HG02981 (cell line): Measurements from ENCODE around the gene WNT9B.
"Not testable (repeated sequence)": the region's sequence is repeated elsewhere in the genome, so short reads cannot be mapped to it uniquely, and the experiment has no call there.

Experiments used
- ATAC-seq: cut with Tn5 transposase; IDR thresholded peaks from one replicate; pipeline ENCODE4 v1.9.1; 2021; ENCODE audit warnings: mild to moderate bottlenecking, moderate library complexity; ENCODE audit not compliant: unreplicated experiment

Gene WNT9B

GRCh38 chr17:46903762-46904672 lies 52.6 kb downstream of the WNT9B start:
- ATAC-seq: no peak

DNA sequence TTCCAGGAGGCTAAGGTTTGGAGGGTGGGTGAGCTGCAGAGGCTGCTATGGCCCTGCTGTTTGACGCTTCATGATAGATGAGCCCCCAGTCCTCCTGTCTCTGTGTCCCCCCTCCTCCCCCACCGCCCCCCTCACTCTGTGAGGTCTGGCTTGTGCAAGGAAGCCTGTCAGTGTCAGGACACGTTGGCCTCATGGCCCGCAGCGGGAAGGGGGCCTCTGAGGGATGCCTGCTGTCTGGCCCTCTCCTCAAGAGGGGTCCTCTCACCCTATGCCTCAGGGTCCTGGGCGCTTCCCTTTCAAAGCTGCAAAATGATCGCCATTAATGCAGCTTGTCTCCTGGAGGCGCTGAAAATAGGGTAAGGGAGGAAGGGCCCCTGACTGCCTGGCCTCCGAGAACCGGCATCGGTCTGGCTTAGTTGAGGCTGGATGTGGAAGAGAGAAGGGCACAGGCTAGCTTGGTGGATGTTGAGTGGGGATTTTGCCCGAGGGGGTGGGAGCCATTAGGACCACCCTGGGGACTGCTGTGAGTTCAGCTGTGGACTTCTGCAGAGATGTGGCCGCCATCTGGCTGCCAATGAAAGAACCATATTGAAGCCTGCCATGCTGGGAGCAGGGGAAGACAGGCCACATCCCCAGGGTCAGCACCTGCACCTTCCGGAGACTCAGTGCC lies 56.8 kb downstream of the WNT9B start:
- ATAC-seq: no peak

- no peak for ATAC-seq
These were observed 59.0 kb downstream of the WNT9B start for GRCh38 chr17:46910179-46910927.

- ATAC-seq: no peak
These were observed 59.9 kb downstream of the WNT9B start for GRCh38 chr17:46911311-46911710.

DNA sequence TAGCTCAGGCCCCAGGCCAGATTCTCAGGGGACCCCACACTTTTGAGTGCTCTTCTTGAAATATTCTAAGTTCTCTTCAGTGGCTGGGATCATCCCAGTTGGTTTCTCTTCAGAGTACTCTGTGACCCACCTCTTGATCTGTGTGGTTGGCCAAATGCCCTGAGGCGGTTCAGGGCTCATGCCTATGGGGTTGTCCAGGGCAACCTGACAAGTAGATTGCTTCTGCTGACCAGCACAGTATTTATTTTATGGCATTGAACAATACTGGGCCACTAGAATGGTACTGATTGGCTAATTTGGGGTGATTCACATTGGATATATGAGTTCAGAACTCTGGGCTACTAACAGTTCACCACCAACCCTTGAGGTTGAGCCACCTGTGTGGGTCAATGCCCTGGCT lies 64.2 kb downstream of the WNT9B start:
- ATAC-seq: no peak

DNA sequence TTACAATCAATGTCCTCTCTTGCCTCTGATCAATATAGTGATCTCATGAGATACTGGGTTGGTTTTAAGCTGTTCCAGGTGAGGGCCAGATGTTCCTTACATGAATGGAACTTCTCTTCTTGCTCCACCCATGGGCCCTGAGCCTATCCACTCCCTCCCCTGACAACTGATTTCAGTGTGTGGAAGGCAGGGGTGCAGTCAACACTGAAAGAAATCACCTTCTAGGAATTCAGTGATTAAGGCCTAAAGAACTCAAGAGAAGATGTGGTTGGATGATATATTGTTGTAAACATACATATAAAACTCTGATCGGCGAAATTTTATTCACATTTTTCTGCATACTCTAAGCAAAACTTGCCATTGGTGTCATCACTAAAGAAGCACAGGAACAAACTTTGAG lies 64.8 kb downstream of the WNT9B start:
- no peak for ATAC-seq

DNA sequence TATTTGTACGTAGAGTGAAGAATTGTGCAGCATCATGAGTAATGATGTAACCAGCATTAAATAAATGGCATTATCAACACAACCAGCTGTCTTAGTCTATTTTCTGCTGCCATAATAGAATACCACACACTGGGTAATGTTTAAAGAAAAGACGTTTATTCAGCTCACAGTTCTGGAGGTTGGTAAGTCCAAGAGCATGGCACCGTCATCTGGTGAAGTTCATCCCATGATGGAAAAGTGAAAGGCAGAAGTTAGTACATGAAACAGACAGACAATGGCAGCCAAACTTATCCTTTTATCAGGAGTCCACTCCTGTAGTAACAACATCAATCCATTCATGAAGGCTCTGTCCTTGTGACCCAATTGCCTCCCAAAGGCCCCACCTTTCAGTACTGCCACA lies 65.2 kb downstream of the WNT9B start:
- ATAC-seq: no peak

DNA sequence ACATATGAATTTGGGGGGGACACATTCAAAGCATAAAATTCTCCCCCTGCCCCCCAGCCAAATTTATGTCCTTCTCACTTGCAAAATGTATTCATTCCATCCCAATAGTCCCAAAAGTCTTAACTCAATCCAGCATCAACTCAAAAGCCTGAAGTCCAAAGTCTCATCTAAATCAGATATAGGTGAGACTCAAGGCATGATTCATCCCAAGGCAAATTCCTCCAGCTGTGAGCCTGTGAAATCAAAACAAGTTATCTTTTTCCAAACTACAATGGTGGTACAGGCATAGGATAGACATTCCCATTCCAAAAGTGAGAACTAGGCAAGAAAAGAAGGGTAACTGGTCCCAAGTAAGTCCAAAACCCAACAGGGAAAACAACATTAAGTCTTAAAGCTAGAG lies 65.7 kb downstream of the WNT9B start:
- ATAC-seq: no peak

DNA sequence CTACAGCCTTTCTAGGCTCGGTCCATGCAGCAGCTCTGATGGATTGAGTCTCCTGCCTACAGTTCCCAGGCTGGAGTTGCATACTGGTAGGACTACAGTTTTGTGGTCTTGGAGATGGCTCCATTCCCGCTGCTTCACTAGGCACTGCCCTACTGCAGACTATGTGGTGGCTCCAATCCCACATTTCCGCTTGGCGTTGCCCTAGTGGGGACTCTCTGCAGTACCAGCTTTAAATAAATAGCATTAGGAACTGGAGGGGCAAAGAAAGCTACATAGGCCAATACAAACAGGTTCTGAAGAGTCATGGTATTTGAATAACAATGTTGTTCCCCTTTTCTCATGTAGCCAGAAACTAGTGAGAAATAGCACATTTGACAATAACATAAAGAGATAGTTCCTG lies 66.1 kb downstream of the WNT9B start:
- no peak for ATAC-seq

DNA sequence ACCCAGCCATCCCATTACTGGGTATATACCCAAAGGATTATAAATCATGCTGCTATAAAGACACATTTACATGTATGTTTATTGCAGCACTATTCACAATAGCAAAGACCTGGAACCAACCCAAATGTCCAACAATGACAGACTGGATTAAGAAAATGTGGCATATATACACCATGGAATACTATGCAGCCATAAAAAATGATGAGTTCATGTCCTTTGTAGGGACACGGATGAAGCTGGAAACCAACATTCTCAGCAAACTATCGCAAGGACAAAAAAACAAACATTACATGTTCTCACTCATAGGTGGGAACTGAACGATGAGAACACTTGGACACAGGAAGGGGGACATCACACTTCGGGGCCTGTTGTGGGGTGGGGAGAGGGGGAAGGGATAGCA lies 70.6 kb downstream of the WNT9B start:
- not testable (repeated sequence) for ATAC-seq

- no peak for ATAC-seq
These were observed 71.1 kb downstream of the WNT9B start for GRCh38 chr17:46922487-46922803.

- ATAC-seq: peak; percentile 87
These were observed 71.6 kb downstream of the WNT9B start, which contains the start of gene GOSR2 for GRCh38 chr17:46922804-46923635. Gene GOSR2 (plus strand): TSS chr17:46923160. CDS start chr17:46923193, 33 bp downstream.

GRCh38 chr17:46925185-46925868 lies 73.9 kb downstream of the WNT9B start:
- no peak for ATAC-seq

DNA sequence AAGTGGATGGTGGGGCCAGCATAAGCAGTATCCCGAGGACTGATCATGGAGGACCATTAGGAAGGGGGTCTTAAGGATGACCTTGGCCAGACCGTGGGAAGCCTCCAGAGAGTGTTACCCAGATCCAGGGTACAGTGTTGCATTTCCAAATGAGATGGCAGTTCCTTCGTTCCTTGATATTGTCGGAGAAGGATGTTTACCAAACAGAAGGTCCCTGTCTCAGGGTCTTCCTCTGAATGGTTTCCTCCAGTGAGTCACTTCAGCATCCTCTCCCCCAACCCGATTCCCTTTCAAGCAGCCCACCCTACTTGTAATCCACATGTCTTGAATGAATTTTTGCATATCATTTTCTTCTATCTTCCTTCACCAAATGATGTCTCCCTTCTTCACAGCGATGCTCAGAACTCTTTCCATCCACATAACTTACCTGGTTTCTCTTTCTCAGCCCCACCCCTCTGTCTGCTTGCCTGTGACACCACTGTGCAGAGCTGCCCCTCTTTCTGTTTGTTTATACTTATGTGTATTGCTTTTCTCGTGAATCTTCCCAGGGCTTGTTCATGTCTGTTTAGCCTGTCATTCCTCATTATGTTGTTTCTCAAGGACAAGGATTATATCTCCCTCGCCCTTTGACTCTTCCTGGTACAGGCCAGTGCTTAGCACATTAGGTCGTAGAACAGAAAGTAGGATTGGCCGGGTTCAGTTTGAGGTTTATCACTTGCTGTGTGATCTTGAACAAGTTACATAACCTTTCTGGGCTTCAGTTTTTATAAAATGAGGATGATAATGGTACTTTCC lies 77.3 kb downstream of the WNT9B start:
- no peak for ATAC-seq

DNA sequence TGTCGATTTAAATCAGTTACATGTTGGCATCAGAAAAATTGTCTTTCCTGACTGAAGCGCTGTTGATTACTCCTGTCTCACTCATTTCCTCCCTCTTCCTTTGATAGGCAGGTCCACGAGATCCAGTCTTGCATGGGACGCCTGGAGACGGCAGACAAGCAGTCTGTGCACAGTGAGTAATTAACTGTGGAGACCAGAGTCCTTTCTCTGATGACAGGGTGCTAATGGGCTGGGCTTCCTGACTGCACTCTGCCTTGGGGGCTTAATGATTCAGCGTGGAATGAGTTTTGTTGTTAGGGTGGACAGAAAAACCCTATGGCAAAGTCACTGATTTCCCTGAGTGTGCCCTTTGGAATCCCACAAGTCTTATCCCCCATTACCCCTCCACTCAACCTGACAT lies 78.0 kb downstream of the WNT9B start:
- no peak for ATAC-seq

DNA sequence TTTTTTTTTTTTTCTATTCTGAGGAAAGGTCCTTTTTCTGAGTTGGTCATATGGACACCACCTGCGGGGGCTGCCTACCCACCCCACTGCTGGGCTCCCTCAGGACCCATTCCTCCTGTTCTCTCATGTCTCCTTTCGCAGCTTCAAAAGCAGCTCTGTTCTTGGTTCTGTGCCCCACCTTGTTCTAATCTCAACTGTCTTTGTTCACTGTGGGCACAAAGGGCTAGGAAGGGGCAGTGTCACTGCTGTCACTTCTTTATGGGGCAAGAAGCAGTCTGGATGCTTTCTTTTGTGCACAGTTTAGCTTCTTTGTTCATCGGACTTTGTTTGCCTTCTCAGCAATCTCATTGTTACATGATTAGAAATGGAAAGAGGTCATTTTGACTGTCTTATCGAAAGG lies 78.7 kb downstream of the WNT9B start:
- no peak for ATAC-seq

DNA sequence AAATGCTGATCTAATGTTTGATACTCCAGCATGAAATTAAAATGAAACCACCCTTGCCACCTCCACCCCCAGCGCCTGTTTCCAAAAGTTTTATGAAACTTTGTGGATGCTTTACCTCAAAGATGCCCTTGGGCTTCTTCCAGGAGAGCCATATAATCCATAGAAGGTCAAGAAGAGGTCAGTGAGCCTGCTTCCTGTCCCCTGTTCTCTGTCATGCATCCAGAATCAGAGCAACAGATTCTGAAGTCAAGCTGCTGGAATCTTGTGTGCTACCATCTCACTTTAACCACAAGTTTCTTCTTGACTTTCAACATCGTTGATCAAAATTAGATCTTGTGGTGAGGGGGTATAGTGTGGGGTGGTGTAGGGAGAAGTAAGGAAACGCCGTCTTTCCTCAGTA lies 80.2 kb downstream of the WNT9B start:
- no peak for ATAC-seq

DNA sequence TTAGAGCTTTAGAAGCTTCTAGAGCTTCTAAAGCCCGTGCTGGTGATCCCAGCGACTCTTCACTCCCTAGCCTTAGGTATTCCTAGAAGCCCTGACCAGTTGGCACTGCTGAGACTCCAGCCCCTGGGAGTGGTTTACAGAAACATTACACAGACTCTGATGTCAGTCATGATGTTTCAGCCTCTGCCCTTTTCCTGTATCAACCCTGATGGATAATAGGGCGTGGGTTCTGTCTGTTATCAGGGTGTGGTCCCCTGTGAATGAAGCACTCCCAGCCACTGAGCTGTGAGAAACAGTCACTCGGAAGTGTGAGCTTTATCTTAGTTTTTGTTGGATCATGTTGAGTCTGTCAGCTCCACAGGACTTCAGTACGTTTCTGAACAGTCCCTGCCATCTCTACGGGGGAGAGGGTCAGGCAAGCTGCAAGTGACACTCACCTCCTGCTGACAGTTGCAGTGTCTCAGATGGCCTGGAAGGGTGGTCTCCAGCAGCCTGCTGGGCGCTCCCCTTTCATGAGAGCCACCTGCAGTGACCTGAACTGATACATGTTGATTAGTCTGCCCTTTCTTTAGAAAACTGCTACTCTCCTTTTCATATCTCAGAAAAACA lies 84.4 kb downstream of the WNT9B start:
- no peak for ATAC-seq
